K562 (cell line): ENCODE results near the gene PGGHG. TPM values are rescaled to one million over a fixed set of nuclear protein-coding genes. Genes with fewer than 3 reads are reported as not detected.
A peak's percentile ranks its signal among the peaks of the same experiment; 100 is the strongest.
"Not testable (repeated sequence)": the region's sequence is repeated elsewhere in the genome, so short reads cannot be mapped to it uniquely, and the experiment has no call there.

Source experiments
- ZBTB40 ChIP-seq, 2 experiments: fragments of 450-650 bp in 1 of 2; sonication (generic) in 1 of 2; formaldehyde crosslinking in 1 of 2; IDR thresholded peaks; 2 replicates each; pipeline versions ENCODE4 v1.7.1 to v1.9.0; 2016 to 2022; ENCODE audit warnings: inconsistent platforms in 1 of 2, mild to moderate bottlenecking in 1 of 2, missing genetic modification reagents in 1 of 2
- ZNF644 ChIP-seq: fragments of 200-800 bp; sonication (Bioruptor generic); IDR thresholded peaks from 2 replicates; pipeline ENCODE4 v1.6.1; 2016; ENCODE audit warnings: low read depth, missing genetic modification characterization, missing compliant biosample characterization
- polyA plus RNA-seq, 8 experiments: library from polyadenylated mRNA; depleted of rRNA in 4 of 8; stranded (reverse) in 5 of 8; unstranded in 3 of 8; fragments of >200 nt; fragmentation: Nextera tagmentation in 2 of 8; fragmentation: Illumina TruSeq in 1 of 8; extraction: Ambion mirVana in 2 of 8; extraction: Trizol in 1 of 8; gene quantifications; 2 replicates each; pipeline versions ENCODE4 v1.2.1 to v1.2.3, GENCODE V29; 2011 to 2014; ENCODE audit warnings: inconsistent platforms in 1 of 8, missing spikeins in 1 of 8
- total RNA-seq, 7 experiments: library from RNA; depleted of rRNA in 6 of 7; stranded (reverse); fragments of >200 nt in 6 of 7; fragmentation: Illumina TruSeq in 2 of 7; extraction: Trizol in 2 of 7; gene quantifications; 2 replicates each; pipeline versions ENCODE4 v1.2.1 to v1.2.3, GENCODE V29; 2011 to 2021; ENCODE audit warnings: low replicate concordance in 1 of 7

Gene PGGHG
- total and polyA plus RNA-seq, 9 of the 15 experiments (the other 6 are each of a cell fraction or from before 2014, with no cell fraction given): 0.38 to 85.1 (median 18.1) TPM

- TF ChIP-seq ZBTB40 (IDR thresholded peaks at IDR 0.05): peak; percentile 45; the same call in 1 of the 2 replicates
- TF ChIP-seq ZBTB40 (CRISPR knock-in tag; IDR thresholded peaks at IDR 0.05): not testable (repeated sequence)
- TF ChIP-seq ZNF644 (tag): 0 out of 2 replicates have a peak, but pooled peaks have one; percentile 1
Observed at GRCh38 chr11:328516-329100, 39.7 kb downstream of the PGGHG start (continued).
